SU-DHL-6 (cell line): ENCODE measurements around the gene PIERCE2.

Experiments
- H2AFZ ChIP-seq: fragments of 200-600 bp; sonication (generic); 2 replicates; pipeline ENCODE4 v1.6.1; 2014; ENCODE audit warnings: low read depth, mild to moderate bottlenecking, moderate library complexity, mixed read lengths, antibody characterized with exemption, low read length; ENCODE audit not compliant: severe bottlenecking
- H3F3A ChIP-seq: fragments of 200-600 bp; shearing (Covaris generic); 2 replicates; pipeline ENCODE4 v1.6.0; 2016; ENCODE audit warnings: antibody characterized with exemption, mild to moderate bottlenecking; ENCODE audit not compliant: insufficient read depth
- H3K27ac ChIP-seq: fragments of 200-600 bp; sonication (generic); 2 replicates; pipeline ENCODE4 v1.5.1; 2016; ENCODE audit warnings: low read depth, mild to moderate bottlenecking, low read length, moderate library complexity, mixed read lengths
- H3K27me3 ChIP-seq: fragments of 200-600 bp; sonication (generic), shearing (Covaris generic); 2 replicates; pipeline ENCODE4 v1.6.0; 2014; ENCODE audit warnings: mild to moderate bottlenecking, low read length
- H3K36me3 ChIP-seq: fragments of 200-600 bp; sonication (generic); 2 replicates; pipeline ENCODE4 v1.6.1; 2014; ENCODE audit warnings: mild to moderate bottlenecking, low read length, mixed read lengths
- H3K4me2 ChIP-seq: fragments of 300-600, 200-600 bp; shearing (Covaris generic), sonication (generic); 2 replicates; pipeline ENCODE4 v1.6.0; 2014; ENCODE audit warnings: low read length, low read depth, mild to moderate bottlenecking; ENCODE audit not compliant: poor library complexity, severe bottlenecking
- H3K4me3 ChIP-seq: fragments of 200-600 bp; sonication (generic); 2 replicates; pipeline ENCODE4 v1.5.1; 2014; ENCODE audit warnings: antibody characterized with exemption, low read length, mild to moderate bottlenecking, mixed read lengths; ENCODE audit not compliant: insufficient read depth, poor library complexity, severe bottlenecking
- H3K79me2 ChIP-seq: fragments of 200-600 bp; sonication (generic); 2 replicates; pipeline ENCODE4 v1.6.1; 2014; ENCODE audit warnings: mild to moderate bottlenecking, low read length, moderate library complexity; ENCODE audit not compliant: insufficient read depth
- H3K9ac ChIP-seq: fragments of 200-600 bp; sonication (generic); 2 replicates; pipeline ENCODE4 v1.7.0; 2014; ENCODE audit warnings: mild to moderate bottlenecking, low read length
- H3K9me2 ChIP-seq: fragments of 200-600 bp; sonication (generic); replicated peaks from 2 replicates; pipeline ENCODE4 v1.6.1; 2014; ENCODE audit warnings: low read length; ENCODE audit not compliant: insufficient read depth
- H3K9me3 ChIP-seq: fragments of 200-600 bp; sonication (generic); 2 replicates; pipeline ENCODE4 v1.6.1; 2014; ENCODE audit warnings: low read length, mixed read lengths; ENCODE audit not compliant: insufficient read depth
- H4K20me1 ChIP-seq: fragments of 200-600 bp; sonication (generic); 2 replicates; pipeline ENCODE4 v1.6.1; 2014; ENCODE audit warnings: low read depth, mild to moderate bottlenecking, antibody characterized with exemption, low read length, moderate library complexity, mixed read lengths
- EZH2phosphoT487 ChIP-seq: fragments of 200-600 bp; sonication (generic), shearing (Covaris generic); conservative IDR thresholded peaks from 2 replicates; pipeline ENCODE4 v1.6.1; 2018; ENCODE audit warnings: mild to moderate bottlenecking, antibody characterized with exemption, low read length, moderate library complexity, mixed read lengths
- TF ChIP-seq, protein P1 (sequence below): fragments of 200-600 bp; sonication (generic); IDR thresholded peaks from one replicate; pipeline ENCODE4 v1.5.1; 2017; ENCODE audit warnings: antibody characterized with exemption, mild to moderate bottlenecking, low read length, moderate library complexity; ENCODE audit not compliant: insufficient read depth, poor library complexity, severe bottlenecking

PIERCE2 gene, protein sequence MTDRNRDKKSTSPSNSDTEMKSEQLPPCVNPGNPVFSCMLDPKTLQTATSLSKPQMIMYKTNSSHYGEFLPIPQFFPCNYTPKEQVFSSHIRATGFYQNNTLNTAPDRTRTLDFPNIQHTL

GRCh38 chr15:55408012-55408928 lies at the start of gene PIERCE2, which contains the start of gene CCPG1:
PIERCE2 (plus strand) TSS chr15:55408495; CDS start chr15:55408769, 274 bp downstream.
CCPG1 (minus strand) TSS chr15:55408359; CDS start chr15:55389424, 18,935 bp downstream.
- peak within 1 kb of the TSS; percentile 68 for H3K9ac ChIP-seq
- peak within 1 kb of the TSS; percentile 82 for H3K4me3 ChIP-seq
- peak within 1 kb of the TSS; percentile 35 for H3K27ac ChIP-seq

GRCh38 chr15:55360256-55360655 lies 48.0 kb upstream of the PIERCE2 start:
- H3F3A ChIP-seq, result no peaks in the 10 kb centered on the region
- 0 out of 2 replicates have a peak, but pooled peaks cover 15% of the 10 kb centered on the region for H3K36me3 ChIP-seq
- H3K4me2 ChIP-seq, result no peak overlapping the region
- TF ChIP-seq, protein P1, sequence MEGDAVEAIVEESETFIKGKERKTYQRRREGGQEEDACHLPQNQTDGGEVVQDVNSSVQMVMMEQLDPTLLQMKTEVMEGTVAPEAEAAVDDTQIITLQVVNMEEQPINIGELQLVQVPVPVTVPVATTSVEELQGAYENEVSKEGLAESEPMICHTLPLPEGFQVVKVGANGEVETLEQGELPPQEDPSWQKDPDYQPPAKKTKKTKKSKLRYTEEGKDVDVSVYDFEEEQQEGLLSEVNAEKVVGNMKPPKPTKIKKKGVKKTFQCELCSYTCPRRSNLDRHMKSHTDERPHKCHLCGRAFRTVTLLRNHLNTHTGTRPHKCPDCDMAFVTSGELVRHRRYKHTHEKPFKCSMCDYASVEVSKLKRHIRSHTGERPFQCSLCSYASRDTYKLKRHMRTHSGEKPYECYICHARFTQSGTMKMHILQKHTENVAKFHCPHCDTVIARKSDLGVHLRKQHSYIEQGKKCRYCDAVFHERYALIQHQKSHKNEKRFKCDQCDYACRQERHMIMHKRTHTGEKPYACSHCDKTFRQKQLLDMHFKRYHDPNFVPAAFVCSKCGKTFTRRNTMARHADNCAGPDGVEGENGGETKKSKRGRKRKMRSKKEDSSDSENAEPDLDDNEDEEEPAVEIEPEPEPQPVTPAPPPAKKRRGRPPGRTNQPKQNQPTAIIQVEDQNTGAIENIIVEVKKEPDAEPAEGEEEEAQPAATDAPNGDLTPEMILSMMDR, result no peak
- TF ChIP-seq EZH2phosphoT487, result no peak
- H2AFZ ChIP-seq, result no peak overlapping the region
- H3K9me2 ChIP-seq, result no peaks in the 10 kb centered on the region
- no peaks in the 10 kb centered on the region for H3K79me2 ChIP-seq
- no peak overlapping the region for H3K9ac ChIP-seq
- no peak overlapping the region for H3K27ac ChIP-seq
- no peak overlapping the region for H3K4me3 ChIP-seq
- H3K27me3 ChIP-seq, result no peaks in the 10 kb centered on the region
- no peaks in the 10 kb centered on the region for H4K20me1 ChIP-seq
- no peaks in the 10 kb centered on the region for H3K9me3 ChIP-seq

More at GRCh38 chr15:55408012-55408928, at the start of gene PIERCE2, which contains the start of gene CCPG1:
- H3K9me2 ChIP-seq, result no peaks in the 10 kb centered on the region
- peak within 1 kb of the TSS; percentile 94 for H2AFZ ChIP-seq
- peak within 1 kb of the TSS; percentile 75 for H3K4me2 ChIP-seq
- no peaks in the 10 kb centered on the region for H3F3A ChIP-seq
- H3K27me3 ChIP-seq, result no peaks in the 10 kb centered on the region
- no peaks in the 10 kb centered on the region for H4K20me1 ChIP-seq
- no peaks in the 10 kb centered on the region for H3K79me2 ChIP-seq
- no peak for TF ChIP-seq EZH2phosphoT487
- TF ChIP-seq, protein P1, result peak; percentile 33
- no peaks in the 10 kb centered on the region for H3K9me3 ChIP-seq
- no peaks in the 10 kb centered on the region for H3K36me3 ChIP-seq

DNA sequence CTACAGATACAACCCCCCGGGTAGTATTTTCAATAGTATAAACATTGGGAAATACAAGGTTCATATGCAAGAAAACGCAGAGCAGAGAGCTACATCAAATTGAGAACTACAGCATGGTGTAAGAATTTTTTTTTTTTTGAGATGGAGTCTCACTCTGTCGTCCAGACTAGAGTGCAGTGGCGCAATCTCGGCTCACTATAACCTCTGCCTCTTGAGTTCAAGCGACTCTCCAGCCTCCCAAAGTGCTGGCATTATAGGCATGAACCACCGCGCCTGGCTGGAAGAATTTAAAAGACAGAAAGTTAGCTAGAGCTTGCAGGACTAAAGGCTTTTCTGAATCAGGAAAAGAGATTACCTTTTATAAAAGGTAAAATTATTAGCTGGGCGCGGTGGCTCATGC lies 47.2 kb upstream of the PIERCE2 start:
- no peaks in the 10 kb centered on the region for H3K9me2 ChIP-seq
- H3K79me2 ChIP-seq, result no peaks in the 10 kb centered on the region
- H3K9me3 ChIP-seq, result no peaks in the 10 kb centered on the region
- no peak overlapping the region for H3K27ac ChIP-seq
- H4K20me1 ChIP-seq, result no peaks in the 10 kb centered on the region
- no peak overlapping the region for H2AFZ ChIP-seq
- H3K9ac ChIP-seq, result no peak overlapping the region
- 0 out of 2 replicates have a peak, but pooled peaks cover 7% of the 10 kb centered on the region for H3K36me3 ChIP-seq
- H3F3A ChIP-seq, result no peaks in the 10 kb centered on the region
- H3K27me3 ChIP-seq, result no peaks in the 10 kb centered on the region
- TF ChIP-seq, protein P1, result no peak
- no peak overlapping the region for H3K4me2 ChIP-seq
- no peak overlapping the region for H3K4me3 ChIP-seq
